ENCODE measurements around the gene DMD.

The DMD gene

GRCh38 chrX:32451954-32452695 is 759.2 kb downstream of the DMD start:
- Mint-ChIP-seq H3K9me3 (peaks cover 0 to 6% of the 10 kb centered on the region in 2 donors), H3K36me3 (peaks cover 0 to 10% of the 10 kb centered on the region in 2 donors), H3K27ac (peak overlapping the region; percentile 57), H3K27me3 (peaks cover 0 to 6% of the 10 kb centered on the region in 2 donors), H3K4me3 (peak overlapping the region in 1 of 2 donors; percentile 69), H3K4me1 (peaks cover 9 to 20% of the 10 kb centered on the region in 2 donors)
- ATAC-seq (replicated peaks) (no peak), DNase-seq (no peak)

- H3K9me3 Mint-ChIP-seq = peaks cover 7 to 10% of the 10 kb centered on the region in 2 donors
- peak overlapping the region; percentile 32 to 33 for H3K4me3 Mint-ChIP-seq
- DNase-seq = no peak
- H3K36me3 Mint-ChIP-seq = peaks cover 0 to 10% of the 10 kb centered on the region in 2 donors
- H3K4me1 Mint-ChIP-seq = peaks cover 21 to 38% of the 10 kb centered on the region in 2 donors
- peak overlapping the region; percentile 85 for H3K27ac Mint-ChIP-seq
- ATAC-seq (replicated peaks) = peak; percentile 49 to 67
- peaks cover 0 to 6% of the 10 kb centered on the region in 2 donors for H3K27me3 Mint-ChIP-seq
Observed at GRCh38 chrX:32448945-32449344, 762.4 kb downstream of the DMD start.

GRCh38 chrX:32448320-32448719 is 763.0 kb downstream of the DMD start:
- Mint-ChIP-seq H3K27ac (no peak overlapping the region), H3K4me3 (no peak overlapping the region), H3K4me1 (peaks cover 24 to 43% of the 10 kb centered on the region in 2 donors), H3K27me3 (peaks cover 0 to 6% of the 10 kb centered on the region in 2 donors), H3K36me3 (peaks cover 2 to 10% of the 10 kb centered on the region in 2 donors), H3K9me3 (peaks cover 7 to 10% of the 10 kb centered on the region in 2 donors)
- peak; percentile 97 to 98 for ATAC-seq (replicated peaks)
- peak; percentile 9 for DNase-seq

GRCh38 chrX:32447640-32448039 is 763.7 kb downstream of the DMD start:
- no peak overlapping the region for H3K4me3 Mint-ChIP-seq
- no peak for ATAC-seq (replicated peaks)
- peaks cover 2 to 7% of the 10 kb centered on the region in 2 donors for H3K36me3 Mint-ChIP-seq
- no peak overlapping the region for H3K27ac Mint-ChIP-seq
- peaks cover 0 to 6% of the 10 kb centered on the region in 2 donors for H3K27me3 Mint-ChIP-seq
- DNase-seq = no peak
- peaks cover 7 to 10% of the 10 kb centered on the region in 2 donors for H3K9me3 Mint-ChIP-seq
- H3K4me1 Mint-ChIP-seq = peaks cover 24 to 50% of the 10 kb centered on the region in 2 donors

- Mint-ChIP-seq H3K4me1 (peaks cover 16 to 34% of the 10 kb centered on the region in 2 donors), H3K36me3 (peaks cover 0 to 2% of the 10 kb centered on the region in 2 donors), H3K9me3 (peaks cover 4 to 7% of the 10 kb centered on the region in 2 donors), H3K27ac (peak overlapping the region; percentile 4), H3K27me3 (peaks cover 0 to 6% of the 10 kb centered on the region in 2 donors), H3K4me3 (peak overlapping the region in 1 of 2 donors; percentile 53)
- no peak for DNase-seq
- peak; percentile 38 to 58 for ATAC-seq (replicated peaks)
Observed at GRCh38 chrX:32443841-32444240, 767.5 kb downstream of the DMD start.

GRCh38 chrX:32421266-32421665 is 790.1 kb downstream of the DMD start:
- Mint-ChIP-seq H3K4me3 (no peak overlapping the region), H3K9me3 (no peaks in the 10 kb centered on the region), H3K36me3 (no peaks in the 10 kb centered on the region), H3K27me3 (no peaks in the 10 kb centered on the region), H3K4me1 (no peaks in the 10 kb centered on the region), H3K27ac (no peak overlapping the region)
- ATAC-seq (replicated peaks) (no peak), DNase-seq (no peak)

GRCh38 chrX:32408389-32408788 is 803.0 kb downstream of the DMD start:
- peak; percentile 38 to 44 for ATAC-seq (replicated peaks)
- H3K27ac Mint-ChIP-seq = no peak overlapping the region

GRCh38 chrX:32397562-32398216 is 813.7 kb downstream of the DMD start:
- H3K27ac Mint-ChIP-seq = no peak overlapping the region
- no peak for DNase-seq
- H3K4me1 Mint-ChIP-seq = no peaks in the 10 kb centered on the region
- no peaks in the 10 kb centered on the region for H3K9me3 Mint-ChIP-seq
- no peak overlapping the region for H3K4me3 Mint-ChIP-seq
- H3K27me3 Mint-ChIP-seq = no peaks in the 10 kb centered on the region
- H3K36me3 Mint-ChIP-seq = no peaks in the 10 kb centered on the region
- peak in 1 of 2 donors; percentile 42 for ATAC-seq (replicated peaks)

More at GRCh38 chrX:32408389-32408788, 803.0 kb downstream of the DMD start:
- H3K9me3 Mint-ChIP-seq = peaks cover 0 to 2% of the 10 kb centered on the region in 2 donors
- no peak overlapping the region for H3K4me3 Mint-ChIP-seq
- H3K4me1 Mint-ChIP-seq = no peaks in the 10 kb centered on the region
- H3K27me3 Mint-ChIP-seq = no peaks in the 10 kb centered on the region
- peak; percentile 0 for DNase-seq
- H3K36me3 Mint-ChIP-seq = no peaks in the 10 kb centered on the region

GRCh38 chrX:32395878-32396277 is 815.5 kb downstream of the DMD start:
- Mint-ChIP-seq H3K27me3 (no peaks in the 10 kb centered on the region), H3K4me1 (no peaks in the 10 kb centered on the region), H3K4me3 (no peak overlapping the region), H3K36me3 (no peaks in the 10 kb centered on the region), H3K9me3 (no peaks in the 10 kb centered on the region), H3K27ac (no peak overlapping the region)
- ATAC-seq (replicated peaks) = no peak
- no peak for DNase-seq

- H3K27me3 Mint-ChIP-seq = no peaks in the 10 kb centered on the region
- ATAC-seq (replicated peaks) (no peak), DNase-seq (no peak)
- H3K4me1 Mint-ChIP-seq = no peaks in the 10 kb centered on the region
- H3K27ac Mint-ChIP-seq = no peak overlapping the region
- no peaks in the 10 kb centered on the region for H3K9me3 Mint-ChIP-seq
- H3K4me3 Mint-ChIP-seq = no peak overlapping the region
- H3K36me3 Mint-ChIP-seq = no peaks in the 10 kb centered on the region
Observed at GRCh38 chrX:32392655-32393054, 818.7 kb downstream of the DMD start.

- H3K36me3 Mint-ChIP-seq = no peaks in the 10 kb centered on the region
- H3K9me3 Mint-ChIP-seq = no peaks in the 10 kb centered on the region
- H3K27ac Mint-ChIP-seq = no peak overlapping the region
- ATAC-seq (replicated peaks) (no peak), DNase-seq (no peak)
- no peaks in the 10 kb centered on the region for H3K27me3 Mint-ChIP-seq
- H3K4me3 Mint-ChIP-seq = no peak overlapping the region
- no peaks in the 10 kb centered on the region for H3K4me1 Mint-ChIP-seq
Observed at GRCh38 chrX:32370456-32371205, 840.7 kb downstream of the DMD start.

GRCh38 chrX:32293962-32294700 is 917.2 kb downstream of the DMD start:
- H3K4me3 Mint-ChIP-seq = no peak overlapping the region
- ATAC-seq (replicated peaks) (no peak), DNase-seq (no peak)
- H3K4me1 Mint-ChIP-seq = no peaks in the 10 kb centered on the region
- H3K27me3 Mint-ChIP-seq = no peaks in the 10 kb centered on the region
- peaks cover 0 to 2% of the 10 kb centered on the region in 2 donors for H3K9me3 Mint-ChIP-seq
- no peaks in the 10 kb centered on the region for H3K36me3 Mint-ChIP-seq
- no peak overlapping the region for H3K27ac Mint-ChIP-seq

- H3K4me1 Mint-ChIP-seq = no peaks in the 10 kb centered on the region
- no peak overlapping the region for H3K27ac Mint-ChIP-seq
- H3K4me3 Mint-ChIP-seq = no peak overlapping the region
- H3K27me3 Mint-ChIP-seq = no peaks in the 10 kb centered on the region
- DNase-seq (no peak), ATAC-seq (replicated peaks) (no peak)
- no peaks in the 10 kb centered on the region for H3K36me3 Mint-ChIP-seq
- peaks cover 0 to 2% of the 10 kb centered on the region in 2 donors for H3K9me3 Mint-ChIP-seq
Observed at GRCh38 chrX:32289356-32289755, 922.0 kb downstream of the DMD start.

- Mint-ChIP-seq H3K9me3 (no peaks in the 10 kb centered on the region), H3K27ac (no peak overlapping the region), H3K4me1 (no peaks in the 10 kb centered on the region), H3K36me3 (no peaks in the 10 kb centered on the region), H3K27me3 (no peaks in the 10 kb centered on the region), H3K4me3 (no peak overlapping the region)
- ATAC-seq (replicated peaks) (no peak), DNase-seq (no peak)
Observed at GRCh38 chrX:32281853-32282252, 929.5 kb downstream of the DMD start.

All from stimulated activated naive B cell treated with anti-CD40 and anti-IgM and Interleukin-4, amounts not matched to agents 10 μg/mL and 1 μg/mL and 100 μg/mL, for 72 hours (primary cell).